Endothelial cell of umbilical vein (primary cell): Measurements from ENCODE around the gene KRT23. TPM values are rescaled to one million over a fixed set of nuclear protein-coding genes. Genes with fewer than 3 reads are reported as not detected.

Experiments used
- BruUV-seq: library from RNA; stranded (reverse); fragments of 400-500 nt; replicated peaks from 2 replicates; lab custom pipeline; 2021; lab: Mats Ljungman, UMichigan
- CTCF ChIA-PET: fragments of 300-600, 350-600 bp; sonication (Branson Sonifier 250); formaldehyde crosslinking; loops from one replicate; lab custom pipeline; 2021; ENCODE audit warnings: antibody characterized with exemption, inconsistent platforms; lab: Charles Lee
- POLR2A ChIA-PET: fragments of 300-600, 350-600 bp; sonication (Branson Sonifier 250); formaldehyde crosslinking; loops from one replicate; lab custom pipeline; 2021; ENCODE audit warnings: antibody characterized with exemption, inconsistent platforms; lab: Charles Lee
- DNase-seq: peaks from one replicate; pipeline ENCODE4 v3.0.0-alpha.2; 2011; ENCODE audit warnings: low read depth, low spot score
- FAIRE-seq: peaks from 2 replicates; lab custom pipeline; 2011; peaks lifted over from hg19 to GRCh38; lab: Jason Lieb, UNC
- H2AFZ ChIP-seq: 2 replicates; pipeline ENCODE4 v1.6.0; 2012; ENCODE audit warnings: low read depth, low read length, control low read depth, inconsistent platforms
- H3K27ac ChIP-seq: 2 replicates; pipeline ENCODE4 v1.5.1; 2011; ENCODE audit warnings: low read depth, mild to moderate bottlenecking, control low read depth, low read length, moderate library complexity; ENCODE audit not compliant: insufficient read depth
- H3K27me3 ChIP-seq, 2 experiments: 2 replicates each; pipeline versions ENCODE4 v1.6.0 to v1.6.1; 2011; ENCODE audit warnings: low read length in 2 of 2, mixed read lengths in 1 of 2; ENCODE audit not compliant: control insufficient read depth in 2 of 2, insufficient read depth in 2 of 2
- H3K36me3 ChIP-seq, 2 experiments: 2 replicates in 1 of 2; 3 replicates in 1 of 2; pipeline ENCODE4 v1.5.1; 2011; ENCODE audit warnings: low read length in 2 of 2, mild to moderate bottlenecking in 1 of 2, moderate library complexity in 1 of 2; ENCODE audit not compliant: control insufficient read depth in 2 of 2, insufficient read depth in 2 of 2; ENCODE audit errors: extremely low read depth in 1 of 2
- H3K4me1 ChIP-seq: 3 replicates; pipeline ENCODE4 v1.5.1; 2011; ENCODE audit warnings: mild to moderate bottlenecking, low read length; ENCODE audit not compliant: control insufficient read depth, insufficient read depth; ENCODE audit errors: extremely low read depth
- H3K4me2 ChIP-seq: 2 replicates; pipeline ENCODE4 v1.6.1; 2011; ENCODE audit warnings: low read length, control low read depth, mixed read lengths; ENCODE audit not compliant: insufficient read depth
- H3K4me3 ChIP-seq, 3 experiments: fragments of 200-600 bp in 1 of 3; sonication (generic), shearing (Covaris generic) in 1 of 3; replicated peaks in 1 of 3; 2 replicates each; pipeline ENCODE4 v1.5.1; 2011 to 2016; ENCODE audit warnings: control low read depth in 3 of 3, low read length in 3 of 3, mild to moderate bottlenecking in 2 of 3, inconsistent platforms in 1 of 3, low read depth in 1 of 3, moderate library complexity in 1 of 3; ENCODE audit not compliant: insufficient read depth in 1 of 3
- H3K79me2 ChIP-seq: 2 replicates; pipeline ENCODE4 v1.6.0; 2012; ENCODE audit warnings: low read length, inconsistent platforms; ENCODE audit not compliant: control insufficient read depth, insufficient read depth
- H3K9ac ChIP-seq: replicated peaks from 2 replicates; pipeline ENCODE3; 2011; ENCODE audit warnings: low read length, control low read depth; ENCODE audit not compliant: insufficient read depth; ENCODE audit errors: extremely low read depth
- H3K9me1 ChIP-seq: replicated peaks from 3 replicates; pipeline ENCODE4 v1.6.0; 2011; ENCODE audit warnings: mild to moderate bottlenecking, low read length; ENCODE audit not compliant: control insufficient read depth, insufficient read depth; ENCODE audit errors: extremely low read depth
- H3K9me3 ChIP-seq: replicated peaks from 2 replicates; pipeline ENCODE4 v1.5.1; 2012; ENCODE audit warnings: low read length, inconsistent platforms; ENCODE audit not compliant: control insufficient read depth, insufficient read depth
- H4K20me1 ChIP-seq: replicated peaks from 2 replicates; pipeline ENCODE3; 2011; ENCODE audit warnings: mild to moderate bottlenecking, low read length; ENCODE audit not compliant: control insufficient read depth, insufficient read depth; ENCODE audit errors: extremely low read depth
- CTCF ChIP-seq, 2 donors: IDR thresholded peaks; 1 replicate in 1 of 2; 2 replicates in 1 of 2; pipeline ENCODE4 v1.5.1; 2011; ENCODE audit warnings: low read length in 2 of 2, mild to moderate bottlenecking in 2 of 2, moderate library complexity in 2 of 2, control low read depth in 1 of 2, inconsistent platforms in 1 of 2, low read depth in 1 of 2; ENCODE audit not compliant: insufficient read depth in 1 of 2; ENCODE audit errors: extremely low read depth in 1 of 2
- EZH2 ChIP-seq: IDR thresholded peaks from 2 replicates; pipeline ENCODE4 v1.6.1; 2012; ENCODE audit warnings: borderline replicate concordance, low read depth, mild to moderate bottlenecking, moderate library complexity, low read length, inconsistent platforms; ENCODE audit not compliant: severe bottlenecking
- FOS ChIP-seq: IDR thresholded peaks from 2 replicates; pipeline ENCODE4 v1.6.1; 2011; ENCODE audit warnings: mild to moderate bottlenecking, low read length, moderate library complexity, borderline replicate concordance; ENCODE audit not compliant: insufficient read depth
- GATA2 ChIP-seq: IDR thresholded peaks from 2 replicates; pipeline ENCODE4 v1.7.0; 2011; ENCODE audit warnings: low read depth, mild to moderate bottlenecking, moderate library complexity, mixed read lengths, low read length; ENCODE audit not compliant: insufficient read length, insufficient read depth
- JUN ChIP-seq: IDR thresholded peaks from 2 replicates; pipeline ENCODE4 v1.6.1; 2011; ENCODE audit warnings: borderline replicate concordance, low read depth; ENCODE audit not compliant: insufficient read length, insufficient read depth
- MAX ChIP-seq: IDR thresholded peaks from 2 replicates; pipeline ENCODE4 v1.6.1; 2011; ENCODE audit not compliant: insufficient read depth, insufficient read length
- MYC ChIP-seq: IDR thresholded peaks from one replicate; pipeline ENCODE4 v1.6.1; 2011; ENCODE audit warnings: mild to moderate bottlenecking, low read depth, low read length
- POLR2A ChIP-seq: IDR thresholded peaks from 2 replicates; pipeline ENCODE4 v1.6.1; 2012; ENCODE audit warnings: low read depth, mild to moderate bottlenecking, control low read depth, low read length
- POLR2AphosphoS5 ChIP-seq: IDR thresholded peaks from 2 replicates; pipeline ENCODE4 v1.6.1; 2012; ENCODE audit warnings: low read depth, mild to moderate bottlenecking, control low read depth, low read length, moderate library complexity; ENCODE audit not compliant: insufficient read depth
- dilution Hi-C: fragments of 300-500 bp; cut with MboI; formaldehyde crosslinking; loops from one replicate; pipeline ENCODE4 v1.15.0; 2019; ENCODE audit warnings: low sequenced_read_pairs; ENCODE audit not compliant: extremely low pct_ligation_motif_present
- intact Hi-C: fragments of 100-400 bp; cut with micrococcal nuclease; formaldehyde crosslinking; loops from one replicate; pipeline ENCODE4 v1.10.0; 2022
- polyA plus RNA-seq, 4 experiments: library from polyadenylated mRNA; depleted of rRNA in 3 of 4; stranded (reverse) in 3 of 4; unstranded in 1 of 4; fragments of >200 nt; gene quantifications; 2 replicates each; pipeline versions ENCODE4 v1.2.1 to v1.2.3, GENCODE V29; 2011 to 2012; ENCODE audit warnings: missing spikeins in 1 of 4
- total RNA-seq: library from RNA; stranded (reverse); gene quantifications from 2 replicates; pipeline ENCODE4 v1.2.3, GENCODE V29; 2021

The KRT23 gene
- total and polyA plus RNA-seq, 2 donors (not counting 3 experiments of a cell fraction or from before 2014, with no cell fraction given) = not detected

- Histone ChIP-seq H3K36me3 (no peaks in the 10 kb centered on the region), H3K27me3 (peaks cover 4 to 5% of the 10 kb centered on the region in 2 experiments), H3K4me3 (no peak overlapping the region), H2AFZ (no peak overlapping the region), H3K4me1 (no peaks in the 10 kb centered on the region), H3K9me1 (no peaks in the 10 kb centered on the region), H3K27ac (no peak overlapping the region), H3K9ac (no peak overlapping the region), H3K4me2 (no peak overlapping the region), H4K20me1 (no peaks in the 10 kb centered on the region), H3K9me3 (no peaks in the 10 kb centered on the region), H3K79me2 (no peaks in the 10 kb centered on the region)
- ChIA-PET POLR2A (no interaction called here), CTCF (interaction anchor here (1.0 kb wide), 1 partner anchor 703 kb away, joined by 4 read pairs; no protein-coding TSS in a partner anchor)
- dilution Hi-C loops = no loop called here
- FAIRE-seq (no peak), DNase-seq (no peak)
- no TSS peak for BruUV-seq
- intact Hi-C loops = no loop called here
- TF ChIP-seq MYC = no peak
Observed at GRCh38 chr17:40960144-40960543, 22.7 kb upstream of the KRT23 start.

GRCh38 chr17:40958086-40958953 lies 20.9 kb upstream of the KRT23 start:
- no peak overlapping the region for H2AFZ ChIP-seq
- no peaks in the 10 kb centered on the region for H3K9me3 ChIP-seq
- TF ChIP-seq MYC (no peak), GATA2 (no peak), MAX (no peak), EZH2 (no peak), CTCF (IDR thresholded peaks at IDR 0.05; ENCODE audit: extremely low read depth in 1 of 2, insufficient read depth in 1 of 2, low read depth in 1 of 2, low read length in 2 of 2) (no peak), POLR2AphosphoS5 (no peak), JUN (no peak), FOS (no peak), POLR2A (no peak)
- no peak overlapping the region for H3K4me3 ChIP-seq
- no peak overlapping the region for H3K4me2 ChIP-seq
- FAIRE-seq (no peak), DNase-seq (no peak)
- no peak overlapping the region for H3K27ac ChIP-seq
- H3K9ac ChIP-seq = no peak overlapping the region
- intact Hi-C loops (no loop called here), dilution Hi-C loops (no loop called here)
- no peaks in the 10 kb centered on the region for H4K20me1 ChIP-seq
- H3K9me1 ChIP-seq = no peaks in the 10 kb centered on the region
- ChIA-PET POLR2A (no interaction called here), CTCF (no interaction called here)
- peaks cover 7 to 13% of the 10 kb centered on the region in 2 experiments for H3K27me3 ChIP-seq
- H3K36me3 ChIP-seq = no peaks in the 10 kb centered on the region
- no peaks in the 10 kb centered on the region for H3K79me2 ChIP-seq
- BruUV-seq = no TSS peak
- H3K4me1 ChIP-seq = no peaks in the 10 kb centered on the region
